NCI-H2107 treated with DMSO at 0.1 percent for 48 hours (cell line): ENCODE measurements around the gene USP33.
"Not testable (repeated sequence)": the region's sequence is repeated elsewhere in the genome, so short reads cannot be mapped to it uniquely, and the experiment has no call there.

ENCODE experiments used
- DNase-seq: peaks from one replicate; lab custom pipeline; 2025; ENCODE audit not compliant: unreplicated experiment; lab: John Stamatoyannopoulos, UW

USP33 gene

GRCh38 chr1:77673030-77673429, 86.6 kb downstream of the USP33 start:
- DNase-seq = no peak

- DNase-seq = no peak
Measured at GRCh38 chr1:77672374-77672773, 87.3 kb downstream of the USP33 start.

GRCh38 chr1:77671836-77672235, 87.8 kb downstream of the USP33 start:
- no peak for DNase-seq

- no peak for DNase-seq
Measured at GRCh38 chr1:77670330-77670729, 89.3 kb downstream of the USP33 start.

GRCh38 chr1:77668924-77669449, 90.7 kb downstream of the USP33 start:
- DNase-seq = no peak

GRCh38 chr1:77664939-77665516, 94.6 kb downstream of the USP33 start:
- no peak for DNase-seq

GRCh38 chr1:77661696-77662095, 98.0 kb downstream of the USP33 start:
- no peak for DNase-seq

- no peak for DNase-seq
Measured at GRCh38 chr1:77659879-77660593, 99.6 kb downstream of the USP33 start.

GRCh38 chr1:77658271-77658670, 101.4 kb downstream of the USP33 start:
- no peak for DNase-seq

- no peak for DNase-seq
Measured at GRCh38 chr1:77655431-77655974, 104.1 kb downstream of the USP33 start.

GRCh38 chr1:77652970-77653516, 106.6 kb downstream of the USP33 start:
- DNase-seq = no peak

GRCh38 chr1:77652268-77652667, 107.4 kb downstream of the USP33 start:
- DNase-seq = no peak

- no peak for DNase-seq
Measured at GRCh38 chr1:77649127-77649526, 110.5 kb downstream of the USP33 start.

- not testable (repeated sequence) for DNase-seq
Measured at GRCh38 chr1:77646224-77646623, 113.4 kb downstream of the USP33 start.
